Mesothelial cell of epicardium (in vitro differentiated cells): ENCODE data around the gene UCHL5. TPM values are rescaled to one million over a fixed set of nuclear protein-coding genes. Genes with fewer than 3 reads are reported as not detected.

Source experiments
- DNase-seq, 2 experiments: peaks; one replicate each; pipeline ENCODE4 v3.0.0; 2021; ENCODE audit warnings: low spot score in 2 of 2; ENCODE audit not compliant: unreplicated experiment in 2 of 2
- H3K27ac Mint-ChIP-seq: 2 replicates; pipeline ENCODE4 v1.8.0; 2021; ENCODE audit warnings: mixed read lengths
- H3K27me3 Mint-ChIP-seq: 2 replicates; pipeline ENCODE4 v1.8.0; 2021; ENCODE audit warnings: low read depth, mixed read lengths
- H3K36me3 Mint-ChIP-seq: 2 replicates; pipeline ENCODE4 v1.8.0; 2021; ENCODE audit warnings: mixed read lengths
- H3K4me1 Mint-ChIP-seq: 2 replicates; pipeline ENCODE4 v1.8.0; 2021; ENCODE audit warnings: mixed read lengths
- H3K4me3 Mint-ChIP-seq: 2 replicates; pipeline ENCODE4 v1.8.0; 2021; ENCODE audit warnings: mild to moderate bottlenecking, moderate library complexity, mixed read lengths
- H3K9me3 Mint-ChIP-seq: 2 replicates; pipeline ENCODE4 v1.8.0; 2021; ENCODE audit warnings: mixed read lengths
- total RNA-seq: library from RNA; stranded (reverse); gene quantifications from 3 replicates; pipeline ENCODE4 v1.2.1, GENCODE V29; 2021
- TF ChIP-seq, protein P1 (sequence below): fragments of 200-600 bp; sonication (generic); IDR thresholded peaks from one replicate; pipeline ENCODE4 v1.5.0; 2021; ENCODE audit warnings: antibody characterized with exemption; ENCODE audit not compliant: unreplicated experiment

The UCHL5 gene
- total RNA-seq, 1 donor from 2014 or later, result 29.7 TPM

DNA sequence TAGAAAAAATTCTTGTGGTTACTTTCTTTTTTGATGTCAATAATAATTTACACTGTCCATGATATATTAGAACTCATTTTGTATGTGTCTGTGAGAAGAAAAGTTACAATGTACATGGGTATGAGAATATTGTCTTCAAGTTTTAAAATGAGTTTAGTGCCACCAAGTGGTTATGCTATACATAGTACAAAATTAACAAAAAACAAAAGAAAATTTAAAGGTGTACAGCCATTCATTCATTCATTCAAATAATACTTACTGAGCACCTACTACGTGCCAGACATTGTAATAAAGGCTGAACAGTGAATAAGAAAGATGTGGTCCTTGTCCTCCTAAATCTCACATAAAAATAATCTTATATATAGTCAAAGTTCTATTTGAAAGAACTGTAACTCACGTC lies 27.7 kb downstream of the UCHL5 start:
- no peaks in the 10 kb centered on the region for H3K4me1 Mint-ChIP-seq
- H3K36me3 Mint-ChIP-seq, result peaks cover 30% of the 10 kb centered on the region
- no peaks in the 10 kb centered on the region for H3K27me3 Mint-ChIP-seq
- no peak overlapping the region for H3K4me3 Mint-ChIP-seq
- DNase-seq, result no peak
- H3K9me3 Mint-ChIP-seq, result peaks cover 28% of the 10 kb centered on the region
- TF ChIP-seq, protein P1, sequence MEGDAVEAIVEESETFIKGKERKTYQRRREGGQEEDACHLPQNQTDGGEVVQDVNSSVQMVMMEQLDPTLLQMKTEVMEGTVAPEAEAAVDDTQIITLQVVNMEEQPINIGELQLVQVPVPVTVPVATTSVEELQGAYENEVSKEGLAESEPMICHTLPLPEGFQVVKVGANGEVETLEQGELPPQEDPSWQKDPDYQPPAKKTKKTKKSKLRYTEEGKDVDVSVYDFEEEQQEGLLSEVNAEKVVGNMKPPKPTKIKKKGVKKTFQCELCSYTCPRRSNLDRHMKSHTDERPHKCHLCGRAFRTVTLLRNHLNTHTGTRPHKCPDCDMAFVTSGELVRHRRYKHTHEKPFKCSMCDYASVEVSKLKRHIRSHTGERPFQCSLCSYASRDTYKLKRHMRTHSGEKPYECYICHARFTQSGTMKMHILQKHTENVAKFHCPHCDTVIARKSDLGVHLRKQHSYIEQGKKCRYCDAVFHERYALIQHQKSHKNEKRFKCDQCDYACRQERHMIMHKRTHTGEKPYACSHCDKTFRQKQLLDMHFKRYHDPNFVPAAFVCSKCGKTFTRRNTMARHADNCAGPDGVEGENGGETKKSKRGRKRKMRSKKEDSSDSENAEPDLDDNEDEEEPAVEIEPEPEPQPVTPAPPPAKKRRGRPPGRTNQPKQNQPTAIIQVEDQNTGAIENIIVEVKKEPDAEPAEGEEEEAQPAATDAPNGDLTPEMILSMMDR, result peak; percentile 34
- H3K27ac Mint-ChIP-seq, result no peak overlapping the region

DNA sequence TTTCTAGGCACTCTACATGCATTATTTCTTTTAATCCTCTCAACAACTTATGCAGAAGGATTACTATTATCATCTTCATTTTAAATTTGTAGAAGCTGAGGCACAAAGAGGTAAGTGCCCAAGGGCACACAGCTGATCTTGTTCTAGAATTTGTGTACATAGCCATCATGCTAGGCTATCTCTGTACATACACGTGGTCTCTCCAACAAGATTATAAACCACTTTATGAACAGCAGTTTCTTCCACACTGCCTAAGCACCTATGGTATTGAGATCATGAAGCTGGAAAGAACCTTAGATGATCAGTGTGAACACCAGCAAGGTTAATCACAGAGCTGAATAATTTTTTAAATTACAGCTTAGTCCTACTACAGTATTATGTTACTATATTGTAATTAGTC lies 28.9 kb downstream of the UCHL5 start:
- Mint-ChIP-seq H3K4me3 (no peak overlapping the region), H3K36me3 (peaks cover 25% of the 10 kb centered on the region), H3K9me3 (peaks cover 16% of the 10 kb centered on the region), H3K27me3 (no peaks in the 10 kb centered on the region), H3K4me1 (no peaks in the 10 kb centered on the region), H3K27ac (no peak overlapping the region)
- DNase-seq, result no peak
- TF ChIP-seq, protein P1, result no peak

DNA sequence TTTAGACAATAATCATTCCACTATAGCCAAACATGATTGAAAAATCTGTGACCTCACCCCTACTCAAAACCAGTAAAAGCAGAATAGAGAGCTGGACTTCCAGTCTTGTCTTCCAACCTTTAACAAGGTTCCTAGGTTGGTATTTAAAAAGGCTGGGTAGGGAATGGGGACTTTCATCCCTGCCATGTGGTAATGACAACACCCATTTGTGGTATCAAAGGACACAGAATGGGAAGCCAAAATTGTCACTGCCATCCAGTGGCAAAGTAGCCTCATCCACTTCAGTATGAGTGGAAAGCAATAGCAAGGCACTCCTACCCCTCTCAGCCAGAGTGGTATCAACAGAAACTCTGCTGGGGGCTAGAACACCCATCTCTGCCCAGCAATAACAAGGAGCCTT lies 33.9 kb downstream of the UCHL5 start:
- Mint-ChIP-seq H3K4me3 (no peak overlapping the region), H3K27me3 (no peaks in the 10 kb centered on the region), H3K9me3 (no peaks in the 10 kb centered on the region), H3K4me1 (peaks cover 5% of the 10 kb centered on the region), H3K36me3 (peaks cover 13% of the 10 kb centered on the region), H3K27ac (no peak overlapping the region)
- DNase-seq, result no peak
- TF ChIP-seq, protein P1, result no peak

DNA sequence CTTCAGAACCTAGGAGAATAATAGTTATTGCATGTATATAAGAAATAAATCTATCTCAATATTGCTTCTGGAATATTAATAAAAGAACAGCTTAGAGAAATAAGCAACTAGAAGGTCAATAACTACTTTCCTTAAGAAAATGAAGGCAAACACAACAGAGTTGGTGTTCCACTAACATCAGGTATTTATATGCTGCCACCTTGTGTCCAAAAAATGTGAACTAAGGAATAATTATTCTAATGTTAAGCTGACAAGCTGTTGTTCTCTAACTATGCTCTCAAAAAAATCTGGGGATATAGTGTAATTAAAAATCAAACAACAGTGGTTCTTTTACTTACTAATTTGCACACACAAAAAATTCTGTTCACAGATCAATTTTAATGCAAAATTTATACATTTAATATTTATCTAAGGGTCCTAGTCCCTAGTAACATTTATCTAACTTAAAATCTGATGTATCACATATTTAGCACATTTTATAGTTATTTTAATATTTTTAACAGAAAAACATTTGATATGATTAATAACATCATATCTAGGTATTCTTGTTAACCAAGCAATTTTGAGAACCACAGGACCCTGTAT lies 39.6 kb downstream of the UCHL5 start:
- Mint-ChIP-seq H3K4me1 (peaks cover 17% of the 10 kb centered on the region), H3K4me3 (no peak overlapping the region), H3K9me3 (no peaks in the 10 kb centered on the region), H3K36me3 (peaks cover 6% of the 10 kb centered on the region), H3K27ac (peak overlapping the region; percentile 16), H3K27me3 (no peaks in the 10 kb centered on the region)
- TF ChIP-seq, protein P1, result peak; percentile 70
- no peak for DNase-seq

DNA sequence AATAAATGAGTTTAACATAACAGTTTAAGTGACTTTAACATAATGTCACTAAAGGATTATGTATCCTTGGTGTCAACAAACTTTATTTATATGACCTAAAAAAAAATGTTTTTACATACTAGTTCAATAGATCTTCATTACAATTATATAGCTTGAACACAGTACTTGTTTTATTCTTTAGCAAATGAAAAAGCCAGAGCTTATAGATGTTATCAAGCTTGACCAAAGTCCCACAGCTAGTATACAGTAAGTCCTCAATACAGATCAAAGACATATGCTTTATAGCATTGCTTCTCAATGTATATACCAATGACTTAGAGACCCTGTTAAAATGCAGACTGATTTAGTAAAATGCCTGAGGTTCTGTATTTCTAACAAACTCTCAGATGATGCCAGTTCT lies 42.4 kb downstream of the UCHL5 start:
- no peak for DNase-seq
- Mint-ChIP-seq H3K36me3 (no peaks in the 10 kb centered on the region), H3K4me3 (no peak overlapping the region), H3K9me3 (no peaks in the 10 kb centered on the region), H3K4me1 (peaks cover 30% of the 10 kb centered on the region), H3K27me3 (no peaks in the 10 kb centered on the region), H3K27ac (no peak overlapping the region)
- TF ChIP-seq, protein P1, result no peak

DNA sequence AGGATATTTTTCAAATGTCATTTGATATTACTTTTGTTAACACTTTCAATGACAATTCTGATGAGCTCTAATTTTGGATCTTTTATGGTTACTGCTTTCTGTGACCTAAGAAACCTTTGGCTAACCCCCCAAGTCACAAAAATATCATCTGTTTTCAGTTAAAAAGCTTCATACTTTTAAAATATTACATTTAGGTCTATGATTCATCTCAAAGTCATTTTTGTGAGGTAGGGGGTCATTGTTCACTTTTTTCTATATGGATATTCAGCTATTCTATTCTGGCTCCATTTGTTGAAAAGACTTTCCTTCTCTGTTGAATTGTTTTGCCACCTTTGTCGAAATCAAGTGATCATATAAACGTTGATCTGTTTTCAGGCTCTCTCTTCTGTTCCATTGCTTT lies 44.8 kb downstream of the UCHL5 start:
- Mint-ChIP-seq H3K4me3 (no peak overlapping the region), H3K4me1 (peaks cover 25% of the 10 kb centered on the region), H3K36me3 (no peaks in the 10 kb centered on the region), H3K9me3 (no peaks in the 10 kb centered on the region), H3K27me3 (no peaks in the 10 kb centered on the region), H3K27ac (no peak overlapping the region)
- DNase-seq, result no peak
- TF ChIP-seq, protein P1, result no peak
